GM12801 (cell line): ENCODE results near the gene CBX3.

Source experiments
- CTCF ChIP-seq: IDR thresholded peaks from one replicate; pipeline ENCODE4 v1.5.1; 2011; ENCODE audit warnings: control low read depth; ENCODE audit not compliant: insufficient read length; ENCODE audit errors: extremely low read depth

CBX3 gene

GRCh38 chr7:26201247-26202018 is at the start of gene CBX3:
CBX3 (plus strand) TSS chr7:26201745; CDS start chr7:26202999, 1,254 bp downstream.
- TF ChIP-seq CTCF = no peak

- no peak for TF ChIP-seq CTCF
Observed at GRCh38 chr7:26151953-26152781, 49.4 kb upstream of the CBX3 start, which contains the start of gene NFE2L3. NFE2L3 (plus strand) TSS chr7:26152198; CDS start chr7:26152499, 301 bp downstream.

- no peak for TF ChIP-seq CTCF
Observed at GRCh38 chr7:26153241-26153822, 48.2 kb upstream of the CBX3 start.

GRCh38 chr7:26153823-26154783 is 47.4 kb upstream of the CBX3 start:
- TF ChIP-seq CTCF = no peak

- no peak for TF ChIP-seq CTCF
Observed at GRCh38 chr7:26155531-26156375, 45.8 kb upstream of the CBX3 start.
